Middle frontal gyrus (tissue), 1 donor: Measurements from ENCODE around the gene TSPYL1.

ENCODE experiments used
- DNase-seq: peaks from one replicate; pipeline ENCODE4 v3.0.0-alpha.2; 2015; ENCODE audit warnings: low spot score; ENCODE audit errors: extremely low spot score

TSPYL1 gene

DNA sequence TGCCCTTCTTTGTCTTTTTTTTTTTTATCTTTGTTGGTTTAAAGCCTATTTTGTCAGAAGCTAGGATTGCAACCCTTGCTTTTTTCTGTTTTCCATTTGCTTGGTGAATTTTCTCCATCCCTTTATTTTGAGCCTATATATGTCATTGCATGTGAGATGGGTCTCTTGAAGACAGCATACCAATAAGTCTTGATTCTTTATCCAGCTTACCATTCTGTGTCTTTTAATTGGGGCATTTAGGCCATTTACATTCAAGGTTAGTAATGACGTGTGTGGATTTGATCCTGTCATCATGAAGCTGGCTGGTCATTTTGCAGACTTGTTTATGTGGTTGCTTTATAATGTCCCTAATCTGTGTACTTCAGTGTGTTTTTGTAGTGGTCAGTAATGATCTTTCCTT, 16.4 kb downstream of the TSPYL1 start:
- DNase-seq, result no peak

DNA sequence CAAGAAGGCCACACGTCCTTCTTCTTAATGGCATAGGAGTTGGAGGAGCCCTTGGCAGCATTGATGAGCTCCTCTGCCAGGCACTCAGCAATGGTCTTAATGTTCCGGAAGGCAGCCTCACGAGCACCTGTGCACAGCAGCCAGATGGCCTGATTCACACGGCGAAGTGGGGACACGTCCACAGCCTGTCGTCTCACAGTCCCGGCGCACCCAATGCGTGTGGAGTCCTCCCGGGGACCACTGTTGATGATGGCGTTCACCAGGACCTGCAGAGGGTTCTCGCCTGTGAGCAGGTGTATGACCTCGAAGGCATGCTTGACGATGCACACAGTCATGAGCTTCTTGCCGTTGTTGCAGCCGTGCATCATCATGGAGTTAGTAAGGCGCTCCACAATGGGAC, 21.2 kb downstream of the TSPYL1 start:
- DNase-seq, result no peak

DNA sequence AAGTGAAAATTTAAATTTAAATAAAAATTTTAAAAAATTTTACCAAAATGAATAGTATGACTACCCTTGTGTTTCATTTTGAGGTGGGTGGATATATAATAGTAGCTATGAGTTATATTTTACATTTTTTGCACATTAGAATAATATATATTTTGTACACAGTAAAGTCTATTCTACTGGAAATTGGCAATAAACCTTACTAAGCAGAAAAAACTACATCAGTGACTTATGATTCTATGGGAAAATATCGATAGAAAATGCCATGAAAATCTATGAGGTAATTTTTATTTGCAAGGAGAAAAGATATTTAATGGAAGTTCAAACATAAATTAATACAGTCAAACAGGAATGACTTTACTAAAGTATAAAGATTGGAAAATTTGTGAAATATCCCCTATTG, 23.0 kb downstream of the TSPYL1 start:
- no peak for DNase-seq

DNA sequence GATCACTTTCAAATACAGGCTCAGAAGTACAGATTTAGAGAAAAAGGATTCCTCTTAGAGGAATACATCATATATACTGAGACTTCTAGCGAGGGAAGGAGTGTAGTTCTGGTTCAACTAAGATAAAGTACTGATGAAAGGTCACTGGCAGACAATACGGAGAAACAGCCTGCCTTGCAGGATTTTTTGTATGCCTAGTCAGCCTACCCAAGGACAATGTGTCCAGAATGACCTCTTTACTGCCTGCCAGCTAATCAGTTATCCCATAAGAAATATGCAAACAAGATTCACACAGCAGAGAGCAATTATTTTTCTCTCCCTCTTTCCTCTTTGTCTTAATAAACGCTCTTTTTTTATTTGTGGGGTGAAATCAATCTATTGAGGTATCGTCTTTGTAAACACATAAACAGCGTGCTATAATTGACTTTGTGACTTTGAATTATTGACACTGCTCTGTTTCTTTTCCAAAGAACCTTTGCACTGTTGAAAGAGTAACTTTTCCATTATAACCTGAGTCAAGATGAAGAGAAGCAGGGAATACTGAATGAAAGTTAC, 24.4 kb downstream of the TSPYL1 start:
- DNase-seq, result no peak

DNA sequence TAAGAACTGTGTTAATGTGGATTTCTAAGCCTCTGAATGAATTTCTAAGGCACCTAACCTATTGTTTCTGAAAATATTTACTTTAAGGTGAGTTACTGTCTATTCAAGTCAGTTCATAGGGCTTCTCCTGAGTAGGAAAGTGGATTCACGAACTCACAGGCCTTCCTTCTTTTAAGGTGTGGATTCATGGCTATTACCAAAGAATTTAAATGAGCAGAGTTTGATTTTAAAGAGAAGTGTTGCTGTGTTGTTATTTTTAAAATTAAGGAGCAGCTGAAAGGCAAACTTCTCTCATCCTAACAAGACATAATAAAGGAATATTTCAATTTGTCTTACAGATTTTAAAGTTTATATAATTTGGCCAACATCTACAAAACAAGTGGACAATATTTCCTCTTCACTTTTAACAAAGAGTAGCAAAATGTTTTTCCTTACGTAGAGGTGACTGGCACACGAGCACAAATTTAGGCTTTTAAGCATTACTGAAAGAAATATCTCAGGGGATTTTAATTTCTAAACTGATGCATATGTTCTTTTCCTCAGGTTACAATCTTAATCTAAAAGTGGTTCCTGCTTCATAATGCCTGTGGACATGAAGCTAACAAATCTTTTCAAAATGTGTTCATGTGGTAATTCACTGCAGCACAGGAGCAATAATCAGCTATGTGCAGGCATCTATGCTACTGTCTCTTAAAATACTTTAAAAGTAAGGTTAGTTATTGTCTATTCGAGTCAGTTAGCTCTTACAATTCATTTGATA, 25.3 kb downstream of the TSPYL1 start:
- no peak for DNase-seq

DNA sequence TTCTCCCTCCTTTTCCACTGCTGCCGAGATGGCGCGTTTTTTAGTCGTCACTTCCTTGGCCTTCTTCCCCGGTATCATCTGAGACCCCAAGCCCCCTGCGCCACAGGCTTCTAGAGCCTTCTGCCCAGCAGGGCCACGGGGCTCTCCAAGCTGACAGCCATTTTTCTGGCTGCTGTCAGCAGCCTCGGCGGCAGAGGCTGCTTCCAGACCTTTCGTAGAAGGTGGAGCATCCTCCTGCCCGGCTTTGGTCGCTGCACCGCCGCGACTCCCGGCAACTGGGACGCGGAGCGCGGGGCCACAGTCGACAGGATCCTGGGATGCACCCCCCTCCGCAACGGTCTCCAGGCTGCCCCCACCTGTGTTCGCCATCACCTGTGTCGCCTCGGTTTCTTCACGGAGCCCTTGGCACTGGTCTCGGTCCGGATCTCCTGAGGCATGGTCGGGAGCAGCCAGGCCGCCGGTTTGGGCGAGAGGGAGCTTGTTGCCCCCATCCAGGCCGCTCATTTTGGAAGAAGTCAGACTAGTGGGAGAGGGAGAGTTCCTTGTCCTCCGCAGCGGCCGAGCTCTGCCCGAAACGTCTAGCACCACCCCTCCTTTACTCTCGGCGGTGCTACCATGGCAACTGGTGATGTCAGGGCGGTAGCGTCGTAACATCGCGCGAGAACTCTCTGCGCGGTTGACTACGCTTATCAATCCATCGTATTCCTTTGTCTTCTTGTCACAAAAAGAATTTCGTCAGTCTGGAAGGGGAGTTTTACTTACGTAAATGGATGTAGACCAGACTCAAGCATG, 26.0 kb downstream of the TSPYL1 start, which contains the start of gene TSPYL4:
Gene TSPYL4, minus strand, starts transcription at position 571 of the 792 bp plus-strand sequence. Its CDS starts 67 bp downstream, at position 504.
- peak; percentile 93 for DNase-seq

DNA sequence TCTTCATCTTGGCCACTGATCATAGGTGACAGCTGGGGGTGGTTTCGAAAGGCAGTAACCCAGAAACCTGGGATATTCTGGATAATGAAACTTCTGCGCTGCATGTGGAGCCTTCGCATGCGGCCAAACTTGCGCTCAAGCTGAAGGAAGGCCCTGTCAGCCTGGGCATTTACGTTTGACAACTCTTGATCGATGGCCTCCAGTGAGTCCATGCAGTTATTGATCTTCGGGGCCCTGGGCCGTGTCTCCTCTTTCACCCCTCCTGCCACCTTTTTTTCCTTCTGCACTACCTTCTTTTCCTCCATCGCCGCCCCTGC, 26.6 kb downstream of the TSPYL1 start:
- DNase-seq, result no peak

DNA sequence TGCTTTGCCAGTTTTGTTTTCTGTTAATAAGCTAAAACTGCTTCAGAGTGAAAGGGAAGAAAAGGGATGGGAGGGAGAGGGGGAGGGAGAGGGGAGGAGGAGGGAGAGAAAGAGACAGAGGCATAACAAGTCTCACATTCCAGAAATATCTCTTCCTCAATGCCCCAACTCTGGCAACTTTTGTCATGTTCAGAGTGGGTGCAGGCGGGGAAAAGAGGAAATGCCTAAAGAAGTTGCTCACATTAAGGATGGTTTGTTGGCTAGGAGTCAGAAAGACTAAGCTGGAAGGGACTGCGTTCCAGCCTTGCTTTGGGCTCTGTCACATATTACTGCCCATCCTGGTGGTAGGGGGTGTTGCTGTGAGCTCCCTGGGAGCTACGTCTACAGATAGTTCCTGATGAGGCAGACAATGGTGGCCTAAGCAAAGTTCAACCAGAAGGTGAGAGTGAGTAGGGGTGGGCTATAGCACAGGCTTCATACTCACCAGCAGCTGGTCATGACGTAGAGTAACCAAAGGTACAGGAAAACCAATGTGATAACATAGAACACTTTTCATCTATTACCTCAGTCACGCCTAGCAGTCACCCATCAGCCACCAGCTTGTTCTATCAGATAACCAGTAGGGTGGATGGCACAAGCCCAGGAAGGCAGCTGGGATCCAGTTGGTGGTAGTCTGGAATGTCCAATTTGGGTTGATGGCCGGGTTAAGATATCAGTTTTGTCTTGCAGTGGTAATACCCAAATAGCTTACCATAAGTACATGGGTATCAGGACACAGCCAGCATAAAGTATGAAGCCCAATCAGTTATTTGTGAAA, 28.0 kb downstream of the TSPYL1 start:
- no peak for DNase-seq

DNA sequence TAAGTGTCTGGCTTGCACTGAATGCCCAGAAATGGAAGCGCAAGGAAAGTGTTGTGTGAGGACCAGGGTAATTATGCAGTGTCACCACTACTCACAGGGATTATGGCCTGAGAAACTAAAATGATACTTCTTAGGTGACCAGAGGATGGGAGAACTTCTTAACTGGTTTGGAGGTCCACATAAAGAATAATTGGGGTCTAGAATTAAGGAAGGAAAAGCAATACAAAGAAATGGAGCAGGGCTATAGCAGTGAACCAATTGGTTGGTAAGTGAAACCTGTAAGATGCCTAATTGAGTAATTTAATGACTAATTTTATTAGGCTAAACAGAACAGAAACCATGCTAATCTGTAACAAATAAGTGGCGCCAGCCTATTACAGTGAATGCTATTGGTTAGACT, 31.2 kb downstream of the TSPYL1 start:
- no peak for DNase-seq

DNA sequence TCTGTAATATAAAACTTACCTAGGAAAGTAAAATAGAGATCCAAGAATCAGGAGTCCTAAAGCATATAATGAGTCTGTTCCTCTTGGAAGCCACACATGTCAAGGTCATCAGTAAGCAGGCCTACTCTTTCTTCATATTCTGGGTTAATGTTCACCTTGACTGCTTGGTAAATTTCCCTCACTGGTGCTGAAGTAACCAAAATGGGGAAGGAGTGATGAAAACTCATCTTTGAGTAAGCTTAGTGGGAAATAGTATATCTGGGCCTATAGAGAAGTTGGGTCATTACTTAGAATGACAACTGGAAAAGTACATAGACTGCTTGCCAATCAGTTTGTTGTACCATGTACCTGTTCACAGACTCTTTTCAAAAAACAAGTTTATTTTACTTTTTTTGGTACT, 32.4 kb downstream of the TSPYL1 start:
- DNase-seq, result no peak

DNA sequence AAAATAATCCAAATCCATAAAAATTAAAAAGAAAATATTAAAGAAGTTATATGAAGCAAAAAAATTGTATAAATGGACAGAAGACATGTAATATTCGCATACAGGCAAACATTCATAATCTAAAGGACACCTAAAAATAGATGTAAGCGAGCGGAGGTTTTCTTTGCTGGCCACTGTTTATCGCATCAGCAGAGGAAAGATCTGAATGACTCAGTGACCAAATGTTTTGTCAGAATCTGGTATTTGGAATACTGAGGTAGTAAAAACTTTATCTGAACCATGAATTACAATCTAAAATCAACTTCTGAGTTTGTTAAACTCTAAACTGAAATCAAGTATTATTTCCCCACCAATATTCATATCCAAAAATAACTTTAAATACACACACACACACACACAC, 33.6 kb downstream of the TSPYL1 start:
- DNase-seq, result no peak

DNA sequence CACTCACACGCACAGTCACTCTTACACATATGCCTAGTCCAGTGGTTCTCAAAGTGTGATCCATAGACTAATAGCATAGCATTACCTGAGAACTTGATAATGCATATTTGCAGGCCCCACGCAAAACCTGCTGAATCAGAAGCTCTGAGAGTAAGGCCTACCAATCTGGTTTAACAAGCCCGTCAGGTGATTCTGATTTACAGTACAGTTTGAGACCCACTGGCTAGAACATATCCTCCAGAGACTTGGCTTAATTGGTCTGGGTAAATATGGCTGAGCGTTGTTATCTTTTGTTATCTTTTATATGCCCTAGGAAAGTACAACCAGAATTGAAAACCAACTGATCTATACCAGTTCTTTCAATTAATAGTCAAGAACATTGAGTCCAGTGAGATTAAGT, 35.4 kb downstream of the TSPYL1 start:
- no peak for DNase-seq

DNA sequence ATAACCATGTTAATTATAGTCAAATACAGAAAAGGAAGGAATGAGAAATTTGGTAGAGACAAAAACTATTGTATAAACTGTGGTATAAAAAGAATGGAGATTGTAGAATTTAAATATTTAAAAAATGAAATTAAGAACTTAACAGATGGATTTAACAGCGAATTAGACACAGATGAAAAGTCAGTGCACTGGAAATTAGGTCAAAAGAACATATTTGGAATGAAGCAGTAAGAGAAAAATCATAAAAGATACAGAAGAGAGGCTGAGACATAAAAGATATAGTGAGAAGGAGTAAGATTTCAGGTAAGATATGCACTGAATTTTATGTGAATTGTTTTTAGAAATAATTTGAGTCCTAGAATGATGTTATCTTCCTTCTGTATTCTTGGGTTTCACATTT, 39.9 kb downstream of the TSPYL1 start:
- no peak for DNase-seq

DNA sequence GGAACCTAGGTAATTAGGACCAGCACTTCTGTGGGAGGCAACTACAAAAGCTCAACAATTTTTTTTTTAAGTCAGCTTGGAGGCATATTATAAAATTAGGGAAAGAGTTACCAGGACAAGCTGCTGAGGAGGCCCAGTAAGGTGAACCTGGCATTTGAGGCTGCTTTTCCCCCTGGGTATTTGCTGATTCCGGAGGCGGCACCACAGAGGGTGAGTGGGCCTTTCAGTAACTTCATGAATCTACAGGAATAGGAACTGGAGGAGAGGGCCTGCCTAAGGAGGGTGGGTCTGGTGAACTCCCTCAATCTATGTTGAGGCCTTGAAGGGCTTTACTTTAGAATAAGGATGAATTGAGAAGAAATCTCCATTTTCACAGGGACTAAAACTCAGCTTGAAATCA, 40.5 kb downstream of the TSPYL1 start:
- no peak for DNase-seq

DNA sequence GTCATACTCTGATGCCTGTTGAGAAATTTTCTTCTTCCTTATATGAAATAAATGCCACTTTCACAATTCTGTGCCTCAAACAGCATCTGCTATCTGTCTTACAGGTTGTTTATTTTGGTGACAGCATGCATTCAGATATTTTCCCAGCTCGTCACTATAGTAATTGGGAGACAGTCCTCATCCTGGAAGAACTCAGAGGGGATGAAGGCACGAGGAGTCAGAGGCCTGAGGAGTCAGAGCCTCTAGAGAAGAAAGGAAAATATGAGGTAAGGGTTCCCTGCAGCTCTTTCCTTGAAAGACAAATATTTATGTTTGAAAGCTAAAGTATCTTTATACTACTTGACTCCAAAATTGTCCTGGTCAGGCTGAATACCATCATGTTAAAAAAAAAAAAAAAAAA, 41.6 kb downstream of the TSPYL1 start:
- DNase-seq, result no peak

DNA sequence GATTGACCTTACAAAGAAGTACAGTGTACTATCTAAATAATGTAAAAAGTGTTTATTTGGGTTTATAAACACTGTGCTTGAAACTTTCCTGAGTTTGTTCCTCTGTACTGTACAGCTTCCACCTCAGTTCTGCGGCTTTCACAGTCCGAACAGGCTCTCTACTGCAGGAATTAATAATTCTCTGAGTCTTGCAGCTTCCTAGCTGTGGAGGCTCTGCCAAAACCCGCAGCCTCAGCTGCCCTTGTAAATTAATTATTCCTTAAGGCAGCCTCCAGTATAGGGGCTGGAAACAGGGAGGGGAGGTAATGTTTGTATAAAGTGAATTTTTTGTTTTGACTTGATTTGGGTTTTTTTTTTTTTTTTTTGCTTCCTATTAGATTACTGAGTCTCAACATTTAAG, 45.0 kb downstream of the TSPYL1 start:
- no peak for DNase-seq

DNA sequence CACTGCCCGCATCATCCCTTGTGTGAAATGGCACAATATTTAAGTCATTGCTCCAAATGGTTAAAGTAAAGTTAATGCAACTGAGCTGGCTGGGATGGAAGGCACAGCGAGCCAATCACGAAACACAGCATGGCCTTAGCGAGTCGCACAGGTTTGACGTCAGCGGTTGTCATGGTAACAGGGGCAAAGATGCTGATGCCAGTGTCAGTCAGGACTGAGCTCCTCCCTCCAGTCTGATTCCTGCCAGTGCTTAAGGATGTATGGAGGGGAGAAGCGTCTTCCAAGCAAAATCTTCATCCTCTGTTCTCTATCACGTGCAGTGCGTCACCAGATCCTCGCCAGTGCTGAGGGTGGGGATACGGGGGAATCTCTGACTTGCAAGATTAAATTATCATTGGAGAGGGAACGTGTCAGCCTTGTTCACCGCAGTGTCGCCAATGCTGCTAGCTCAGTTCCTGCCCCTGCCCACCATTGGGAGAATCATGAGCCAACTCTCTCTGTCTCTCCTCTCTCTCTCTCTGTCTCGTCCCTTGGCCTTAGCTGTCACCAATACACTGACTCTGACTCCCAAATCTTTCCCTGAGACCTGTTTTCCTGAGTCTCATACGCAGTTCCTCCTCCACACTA, 50.3 kb downstream of the TSPYL1 start:
- peak; percentile 96 for DNase-seq
